AG04449 (cell line): Measurements from ENCODE around the gene DNAL4.

ENCODE experiments used
- CTCF ChIA-PET: fragments of 350-600 bp; formaldehyde crosslinking; extraction: SDS; loops from one replicate; lab custom pipeline; 2021; ENCODE audit warnings: antibody characterized with exemption; lab: Yijun Ruan, JAX
- POLR2A ChIA-PET: fragments of 400-600, 350-600 bp; formaldehyde crosslinking; extraction: SDS; loops from one replicate; lab custom pipeline; 2020; ENCODE audit warnings: antibody characterized with exemption, inconsistent platforms; lab: Yijun Ruan, JAX
- DNase-seq: peaks from one replicate; pipeline ENCODE4 v3.0.0-alpha.2; 2010; ENCODE audit warnings: low read depth, low spot score
- H3K4me3 ChIP-seq: 2 replicates; pipeline ENCODE4 v1.5.1; 2011; ENCODE audit warnings: low read depth, mild to moderate bottlenecking, control low read depth, low read length
- CTCF ChIP-seq: IDR thresholded peaks from one replicate; pipeline ENCODE4 v1.5.1; 2011; ENCODE audit warnings: mild to moderate bottlenecking, moderate library complexity, low read length, control low read depth, inconsistent platforms; ENCODE audit not compliant: insufficient read depth; ENCODE audit errors: missing control alignments

The DNAL4 gene

GRCh38 chr22:38745676-38746460 lies 48.1 kb downstream of the DNAL4 start:
- ChIA-PET CTCF (interaction anchor here (1.1 to 15.1 kb wide), 4 partner anchors 13 to 28 kb away, joined by 3 to 159 read pairs (median 15); no protein-coding TSS in a partner anchor), POLR2A (no interaction called here)
- DNase-seq, result no peak
- H3K4me3 ChIP-seq, result no peak overlapping the region
- TF ChIP-seq CTCF, result no peak

GRCh38 chr22:38744981-38745380 lies 49.0 kb downstream of the DNAL4 start:
- H3K4me3 ChIP-seq, result no peak overlapping the region
- TF ChIP-seq CTCF, result no peak
- no peak for DNase-seq
- ChIA-PET CTCF (interaction anchor here (1.3 to 3.8 kb wide), 2 partner anchors 12 to 27 kb away, joined by 3 to 26 read pairs; no protein-coding TSS in a partner anchor), POLR2A (no interaction called here)

- ChIA-PET CTCF (interaction anchor here (1.0 to 2.9 kb wide), 6 partner anchors 8 to 690 kb away, joined by 3 to 15 read pairs (median 4); no protein-coding TSS in a partner anchor), POLR2A (no interaction called here)
- H3K4me3 ChIP-seq, result no peak overlapping the region
- TF ChIP-seq CTCF, result no peak
- no peak for DNase-seq
Measured at GRCh38 chr22:38742176-38742942, 51.6 kb downstream of the DNAL4 start.

- CTCF ChIA-PET, result interaction anchor here (0.6 to 2.9 kb wide), 5 partner anchors 8 to 689 kb away, joined by 3 to 15 read pairs (median 4); no protein-coding TSS in a partner anchor
- TF ChIP-seq CTCF, result no peak
- DNase-seq, result no peak
- no peak overlapping the region for H3K4me3 ChIP-seq
- POLR2A ChIA-PET, result no interaction called here
Measured at GRCh38 chr22:38741576-38741975, 52.4 kb downstream of the DNAL4 start.

DNA sequence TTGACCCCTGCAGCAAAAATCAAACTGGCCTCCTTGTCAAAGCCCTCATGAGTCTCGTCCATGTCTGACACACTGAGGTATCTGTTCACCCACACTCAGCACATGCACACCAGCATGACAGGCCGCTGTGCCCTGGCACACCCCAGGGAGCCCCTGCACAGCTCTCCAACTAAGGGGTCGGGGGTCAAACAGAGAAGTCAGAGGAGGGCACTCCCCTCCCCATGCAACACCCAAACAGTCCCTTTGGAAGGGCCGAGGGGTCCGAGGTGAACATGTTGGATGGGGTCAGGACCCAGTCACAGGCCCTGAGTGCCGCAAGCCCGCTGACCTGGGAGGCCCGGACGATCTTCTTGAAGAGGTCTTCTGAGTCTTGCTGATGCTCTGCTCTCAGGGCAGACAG lies 52.8 kb downstream of the DNAL4 start:
- DNase-seq, result no peak
- no peak overlapping the region for H3K4me3 ChIP-seq
- no peak for TF ChIP-seq CTCF
- ChIA-PET POLR2A (no interaction called here), CTCF (interaction anchor here (0.6 to 2.9 kb wide), 5 partner anchors 7 to 689 kb away, joined by 3 to 15 read pairs (median 4); no protein-coding TSS in a partner anchor)
